Esophagus muscularis mucosa (tissue), 4 donors: ENCODE results near the gene SLC37A3. TPM values are rescaled to one million over a fixed set of nuclear protein-coding genes. Genes with fewer than 3 reads are reported as not detected.
"Not testable (repeated sequence)": the region's sequence is repeated elsewhere in the genome, so short reads cannot be mapped to it uniquely, and the experiment has no call there.

Experiments used
- DNase-seq: peaks from one replicate; pipeline ENCODE4 v3.0.0-alpha.2; 2017; ENCODE audit errors: extremely low spot score
- H3K27ac ChIP-seq, 4 donors: fragments of 200-600 bp; sonication (generic); replicated peaks in 1 of 4; 1 replicate in 3 of 4; 2 replicates in 1 of 4; pipeline ENCODE4 v1.5.1; 2016 to 2019; ENCODE audit warnings: mild to moderate bottlenecking in 1 of 4
- H3K27me3 ChIP-seq, 4 donors: fragments of 200-600 bp; sonication (generic); one replicate each; pipeline versions ENCODE4 v1.5.1 to v1.6.0; 2016 to 2019
- H3K36me3 ChIP-seq, 4 donors: fragments of 200-600 bp; sonication (generic); one replicate each; pipeline ENCODE4 v1.5.1; 2016 to 2019
- H3K4me1 ChIP-seq, 4 donors: fragments of 200-600 bp; sonication (generic); one replicate each; pipeline ENCODE4 v1.5.1; 2016 to 2019
- H3K4me3 ChIP-seq, 4 donors: fragments of 200-600 bp; sonication (generic); 1 replicate in 2 of 4; 2 replicates in 2 of 4; pipeline ENCODE4 v1.5.1; 2016 to 2019; ENCODE audit warnings: mild to moderate bottlenecking in 4 of 4, moderate library complexity in 1 of 4
- H3K9me3 ChIP-seq, 4 donors: fragments of 200-600 bp; sonication (generic); 1 replicate in 3 of 4; 2 replicates in 1 of 4; pipeline ENCODE4 v1.5.1; 2016 to 2019
- CTCF ChIP-seq, 3 experiments: fragments of 200-600 bp in 2 of 3; fragments of 450-650 bp in 1 of 3; sonication (generic) in 2 of 3; IDR thresholded peaks; one replicate each; pipeline ENCODE4 v1.5.1; 2017 to 2019; ENCODE audit warnings: antibody characterized with exemption in 3 of 3, mild to moderate bottlenecking in 2 of 3, moderate library complexity in 1 of 3
- EP300 ChIP-seq: sonication (generic); formaldehyde crosslinking; IDR thresholded peaks from one replicate; pipeline ENCODE4 v1.6.1; 2017; ENCODE audit warnings: antibody characterized with exemption
- POLR2A ChIP-seq: fragments of 450-650 bp; IDR thresholded peaks from one replicate; pipeline ENCODE4 v1.6.1; 2017; ENCODE audit warnings: antibody characterized with exemption, moderate library complexity, mild to moderate bottlenecking, low read depth
- POLR2AphosphoS5 ChIP-seq, 2 donors: sonication (generic); formaldehyde crosslinking; IDR thresholded peaks; one replicate each; pipeline ENCODE4 v1.6.1; 2017; ENCODE audit warnings: antibody characterized with exemption in 2 of 2
- WGBS: methylation state at CpG from one replicate; pipeline ENCODE4 v1.1.5; 2018; 5-methylcytosine and 5-hydroxymethylcytosine counted together
- intact Hi-C: fragments of 100-400 bp; cut with DNase I; formaldehyde crosslinking; loops from one replicate; pipeline ENCODE4 v1.15.1; 2023
- total RNA-seq, 4 donors: library from RNA; depleted of rRNA; stranded (reverse); fragments of >200 nt; gene quantifications; one replicate each; pipeline versions ENCODE4 v1.1.0 to v1.2.1, GENCODE V29; 2016

The SLC37A3 gene
- total RNA-seq, 4 donors from 2014 or later: 33.1 to 67.8 (median 49.0) TPM

GRCh38 chr7:140312141-140312846 is 86.0 kb downstream of the SLC37A3 start:
- Histone ChIP-seq H3K9me3 (peaks cover 0 to 4% (median 0%) of the 10 kb centered on the region in 4 donors), H3K4me1 (peaks cover 16 to 43% (median 37%) of the 10 kb centered on the region in 4 donors), H3K4me3 (no peak overlapping the region), H3K27ac (no peak overlapping the region), H3K27me3 (no peaks in the 10 kb centered on the region), H3K36me3 (no peaks in the 10 kb centered on the region)
- 94% methylated on average over 2 of the region's 2 CpGs for WGBS
- no peak for DNase-seq
- intact Hi-C loops: no loop called here
- no peak for TF ChIP-seq POLR2AphosphoS5 (IDR thresholded peaks at IDR 0.05)
- no peak for TF ChIP-seq EP300
- TF ChIP-seq POLR2A: no peak
- TF ChIP-seq CTCF (IDR thresholded peaks at IDR 0.05): no peak

GRCh38 chr7:140311128-140311527 is 87.2 kb downstream of the SLC37A3 start:
- H3K4me3 ChIP-seq, DNase-seq, H3K27ac ChIP-seq, H3K27me3 ChIP-seq, H3K36me3 ChIP-seq, intact Hi-C loops, H3K9me3 ChIP-seq: not testable (repeated sequence)
- peaks cover 8 to 32% (median 26%) of the 10 kb centered on the region in 4 donors for H3K4me1 ChIP-seq
- WGBS: 100% methylated on average over 2 of the region's 2 CpGs

GRCh38 chr7:140310337-140311002 is 87.9 kb downstream of the SLC37A3 start:
- TF ChIP-seq POLR2A: no peak
- TF ChIP-seq EP300: no peak
- no peak for TF ChIP-seq POLR2AphosphoS5 (IDR thresholded peaks at IDR 0.05)
- TF ChIP-seq CTCF (IDR thresholded peaks at IDR 0.05): no peak
- Histone ChIP-seq H3K36me3 (no peaks in the 10 kb centered on the region), H3K27ac (no peak overlapping the region), H3K4me3 (no peak overlapping the region), H3K27me3 (no peaks in the 10 kb centered on the region), H3K4me1 (peaks cover 2 to 26% (median 19%) of the 10 kb centered on the region in 4 donors), H3K9me3 (peaks cover 0 to 4% (median 0%) of the 10 kb centered on the region in 4 donors)
- DNase-seq: no peak
- 65% methylated on average over 3 of the region's 3 CpGs for WGBS
- intact Hi-C loops: no loop called here

GRCh38 chr7:140308060-140308459 is 90.3 kb downstream of the SLC37A3 start:
- WGBS: 89% methylated on average over 3 of the region's 3 CpGs
- DNase-seq: no peak
- no peaks in the 10 kb centered on the region for H3K36me3 ChIP-seq
- intact Hi-C loops: no loop called here
- TF ChIP-seq EP300: no peak
- TF ChIP-seq POLR2AphosphoS5 (IDR thresholded peaks at IDR 0.05): no peak
- no peak for TF ChIP-seq CTCF (IDR thresholded peaks at IDR 0.05)
- TF ChIP-seq POLR2A: no peak
- H3K9me3 ChIP-seq: peaks cover 0 to 4% (median 0%) of the 10 kb centered on the region in 4 donors
- H3K27ac ChIP-seq: no peak overlapping the region
- H3K4me3 ChIP-seq: no peak overlapping the region
- H3K4me1 ChIP-seq: peaks cover 0 to 11% (median 6%) of the 10 kb centered on the region in 4 donors
- H3K27me3 ChIP-seq: no peaks in the 10 kb centered on the region

GRCh38 chr7:140304191-140304799 is 94.0 kb downstream of the SLC37A3 start:
- intact Hi-C loops: no loop called here
- no peak overlapping the region for H3K4me3 ChIP-seq
- WGBS: 89% methylated on average over 3 of the region's 3 CpGs
- no peaks in the 10 kb centered on the region for H3K27me3 ChIP-seq
- peak in 1 of 3 experiments; percentile 26 for TF ChIP-seq CTCF (IDR thresholded peaks at IDR 0.05)
- no peak for TF ChIP-seq EP300
- no peak overlapping the region for H3K27ac ChIP-seq
- H3K4me1 ChIP-seq: no peaks in the 10 kb centered on the region
- H3K9me3 ChIP-seq: no peaks in the 10 kb centered on the region
- DNase-seq: no peak
- H3K36me3 ChIP-seq: no peaks in the 10 kb centered on the region
